ENCODE results near the gene SYT14. TPM values are rescaled to one million over a fixed set of nuclear protein-coding genes. Genes with fewer than 3 reads are reported as not detected.

The SYT14 gene
- total RNA-seq, 8 experiments from 2014 or later = 6.6 to 17.8 (median 14.1) TPM

GRCh38 chr1:210057593-210057992, 119.6 kb downstream of the SYT14 start:
- no peak overlapping the region for H3K4me3 ChIP-seq
- no peak for ATAC-seq (replicated peaks in 6 of 8)

GRCh38 chr1:210061992-210062391, 124.0 kb downstream of the SYT14 start:
- WGBS, 10 experiments = 0 to 80% (median 17%) methylated on average over 1 of the region's 1 CpG; no CpG with 5 or more reads in 3 of the 10 experiments
- no peak overlapping the region for H3K4me3 ChIP-seq
- H3K27ac ChIP-seq = no peak overlapping the region
- ATAC-seq (replicated peaks in 6 of 8) = peak in 6 of 8 experiments; percentile 39 to 100 (median 69)
- in situ Hi-C loops (cut with MboI; ENCODE audit: low pct_unique_long_range_greater_than_20kb in 2 of 9, low sequenced_read_pairs in 9 of 9, unreplicated experiment in 9 of 9) = no loop called here
- no peaks in the 10 kb centered on the region for H3K4me1 ChIP-seq (replicated peaks in 1 of 2)

More at GRCh38 chr1:210057593-210057992, 119.6 kb downstream of the SYT14 start:
- H3K27ac ChIP-seq = no peak overlapping the region
- in situ Hi-C loops (cut with MboI; ENCODE audit: low pct_unique_long_range_greater_than_20kb in 2 of 9, low sequenced_read_pairs in 9 of 9, unreplicated experiment in 9 of 9) = no loop called here
- H3K4me1 ChIP-seq (replicated peaks in 1 of 2) = no peaks in the 10 kb centered on the region

DNA sequence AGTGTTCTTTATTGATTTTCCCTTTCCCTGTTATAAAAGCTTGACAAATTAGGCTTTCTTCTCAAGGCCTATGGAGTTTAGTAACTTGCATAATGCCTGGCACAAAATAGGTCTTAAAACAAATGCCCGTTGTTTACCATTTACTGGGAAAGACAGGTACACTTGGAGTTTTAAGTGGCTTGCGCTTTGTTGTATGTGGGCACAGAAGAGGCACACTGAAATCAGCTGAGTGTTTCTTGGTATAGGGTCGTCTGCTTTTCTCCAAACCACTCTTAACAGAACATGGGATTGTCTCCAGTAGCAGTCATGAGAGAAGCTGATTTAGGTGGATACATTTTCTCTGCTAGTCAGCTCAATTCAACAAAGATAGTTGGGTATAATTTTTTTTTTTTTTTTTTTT, 132.5 kb downstream of the SYT14 start:
- WGBS, 10 experiments = 36 to 94% (median 71%) methylated on average over 2 to 3 of the region's 3 CpGs; no CpG with 5 or more reads in 1 of the 10 experiments
- in situ Hi-C loops (cut with MboI; ENCODE audit: low pct_unique_long_range_greater_than_20kb in 2 of 9, low sequenced_read_pairs in 9 of 9, unreplicated experiment in 9 of 9) = no loop called here
- Histone ChIP-seq H3K4me3 (no peak overlapping the region), H3K4me1 (replicated peaks in 1 of 2) (peaks cover 5 to 12% of the 10 kb centered on the region in 2 donors), H3K27ac (no peak overlapping the region)
- no peak for ATAC-seq (replicated peaks in 6 of 8)

DNA sequence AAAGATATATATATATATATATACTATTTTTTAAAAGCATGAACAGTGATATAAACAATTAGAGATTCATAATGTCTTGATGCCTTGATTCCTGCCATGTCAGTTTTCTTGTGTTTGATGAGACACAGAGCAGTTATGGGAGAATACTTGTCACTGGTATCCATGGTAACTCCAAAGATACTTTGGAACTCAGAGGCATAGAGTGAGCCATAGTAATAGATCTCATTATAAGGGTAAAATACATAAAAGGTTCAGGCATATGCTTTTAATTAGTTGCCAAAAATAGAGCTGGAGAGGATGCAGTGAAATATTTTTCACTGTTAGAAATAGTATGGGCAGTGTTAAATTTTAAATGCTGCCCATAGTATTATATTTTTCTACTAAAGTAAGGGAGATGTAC, 134.1 kb downstream of the SYT14 start:
- in situ Hi-C loops (cut with MboI; ENCODE audit: low pct_unique_long_range_greater_than_20kb in 2 of 9, low sequenced_read_pairs in 9 of 9, unreplicated experiment in 9 of 9) = no loop called here
- H3K27ac ChIP-seq = no peak overlapping the region

GRCh38 chr1:210072896-210073504, 135.0 kb downstream of the SYT14 start:
- H3K4me3 ChIP-seq = no peak overlapping the region
- no peak overlapping the region for H3K27ac ChIP-seq
- in situ Hi-C loops (cut with MboI; ENCODE audit: low pct_unique_long_range_greater_than_20kb in 2 of 9, low sequenced_read_pairs in 9 of 9, unreplicated experiment in 9 of 9) = no loop called here

More for the DNA sequence above, 134.1 kb downstream of the SYT14 start:
- H3K4me1 ChIP-seq (replicated peaks in 1 of 2) = peaks cover 5 to 12% of the 10 kb centered on the region in 2 donors
- no peak overlapping the region for H3K4me3 ChIP-seq
- peak in 6 of 8 experiments; percentile 39 to 84 (median 58) for ATAC-seq (replicated peaks in 6 of 8)

DNA sequence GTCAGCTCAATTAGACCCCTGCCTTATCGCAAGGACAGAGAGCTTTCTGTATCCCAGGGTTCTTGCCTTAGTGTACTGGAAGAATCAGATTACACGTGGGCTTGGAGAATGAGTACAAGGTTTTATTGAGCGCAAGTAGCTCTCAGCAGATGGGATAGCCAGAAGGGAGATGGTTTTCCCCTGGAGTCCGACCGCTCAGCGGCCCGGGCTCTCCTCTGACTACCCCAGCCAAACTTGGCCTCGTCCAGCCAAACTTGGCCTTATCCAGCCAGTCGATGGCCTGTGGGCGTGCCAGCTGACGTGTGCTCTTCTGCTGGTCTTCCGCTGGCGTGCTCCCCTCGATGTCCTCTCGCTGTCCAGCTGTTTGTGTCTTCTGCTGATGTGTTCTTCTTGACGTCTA, 136.9 kb downstream of the SYT14 start:
- no peak overlapping the region for H3K27ac ChIP-seq
- WGBS, 10 experiments = 87 to 100% (median 95%) methylated on average over 2 to 16 of the region's 16 CpGs; no CpG with 5 or more reads in 3 of the 10 experiments
- H3K4me1 ChIP-seq (replicated peaks in 1 of 2) = peaks cover 5 to 12% of the 10 kb centered on the region in 2 donors
- no peak overlapping the region for H3K4me3 ChIP-seq
- in situ Hi-C loops (cut with MboI; ENCODE audit: low pct_unique_long_range_greater_than_20kb in 2 of 9, low sequenced_read_pairs in 9 of 9, unreplicated experiment in 9 of 9) = no loop called here
- no peak for ATAC-seq (replicated peaks in 6 of 8)

More at GRCh38 chr1:210072896-210073504, 135.0 kb downstream of the SYT14 start:
- no peak for ATAC-seq (replicated peaks in 6 of 8)
- peaks cover 5 to 12% of the 10 kb centered on the region in 2 donors for H3K4me1 ChIP-seq (replicated peaks in 1 of 2)

GRCh38 chr1:210076620-210077019, 138.6 kb downstream of the SYT14 start:
- H3K4me3 ChIP-seq = no peak overlapping the region
- WGBS, 10 experiments = 19 to 93% (median 77%) methylated on average over 1 to 3 of the region's 3 CpGs; no CpG with 5 or more reads in 3 of the 10 experiments
- H3K4me1 ChIP-seq (replicated peaks in 1 of 2) = peaks cover 5 to 12% of the 10 kb centered on the region in 2 donors
- no peak overlapping the region for H3K27ac ChIP-seq
- in situ Hi-C loops (cut with MboI; ENCODE audit: low pct_unique_long_range_greater_than_20kb in 2 of 9, low sequenced_read_pairs in 9 of 9, unreplicated experiment in 9 of 9) = no loop called here
- ATAC-seq (replicated peaks in 6 of 8) = no peak

GRCh38 chr1:210081494-210081893, 143.5 kb downstream of the SYT14 start:
- no peak for ATAC-seq (replicated peaks in 6 of 8)
- Histone ChIP-seq H3K4me3 (no peak overlapping the region), H3K27ac (no peak overlapping the region), H3K4me1 (replicated peaks in 1 of 2) (no peaks in the 10 kb centered on the region)
- in situ Hi-C loops (cut with MboI; ENCODE audit: low pct_unique_long_range_greater_than_20kb in 2 of 9, low sequenced_read_pairs in 9 of 9, unreplicated experiment in 9 of 9) = no loop called here

DNA sequence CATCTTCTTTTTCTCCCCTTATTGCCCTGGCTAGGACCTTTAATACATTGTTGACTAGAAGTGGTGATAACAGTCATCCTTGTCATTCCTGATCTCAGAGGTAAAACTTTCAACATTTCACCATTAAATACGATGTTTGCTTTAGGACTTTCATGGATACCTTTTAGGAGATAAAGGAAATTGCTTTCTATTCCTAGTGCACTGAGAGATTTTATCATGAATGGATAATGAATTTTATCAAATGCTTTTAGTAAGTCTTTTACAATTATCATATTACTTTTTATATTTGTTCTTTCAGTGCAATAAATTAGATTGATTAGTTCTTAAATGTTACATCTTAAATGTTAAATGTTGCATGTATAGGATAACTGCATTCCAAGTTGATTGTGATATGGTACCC, 147.3 kb downstream of the SYT14 start:
- Histone ChIP-seq H3K4me1 (replicated peaks in 1 of 2) (no peaks in the 10 kb centered on the region), H3K4me3 (no peak overlapping the region), H3K27ac (no peak overlapping the region)
- 25 to 100% (median 83%) methylated on average over 1 of the region's 1 CpG for WGBS, 10 experiments
- ATAC-seq (replicated peaks in 6 of 8) = no peak
- in situ Hi-C loops (cut with MboI; ENCODE audit: low pct_unique_long_range_greater_than_20kb in 2 of 9, low sequenced_read_pairs in 9 of 9, unreplicated experiment in 9 of 9) = no loop called here

DNA sequence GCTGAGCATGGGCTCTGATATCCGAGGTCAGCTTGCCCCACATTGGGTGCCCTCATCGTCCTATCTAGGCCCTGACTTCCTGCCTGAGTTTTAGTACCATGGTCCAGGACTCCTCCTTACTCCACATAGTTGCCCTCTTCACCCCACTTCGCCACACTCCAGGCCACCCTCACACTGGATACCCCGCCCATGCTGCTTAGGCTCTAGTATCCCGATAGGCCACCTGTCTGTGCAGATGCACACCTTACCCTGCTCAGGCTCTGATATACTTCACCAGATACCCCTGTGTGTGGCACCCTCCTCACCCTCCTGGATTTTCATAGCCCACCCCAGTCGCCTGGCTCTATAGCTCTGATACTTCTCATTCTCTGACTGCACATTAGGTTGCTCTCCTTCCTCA, 149.0 kb downstream of the SYT14 start:
- H3K4me3 ChIP-seq = no peak overlapping the region
- in situ Hi-C loops (cut with MboI; ENCODE audit: low pct_unique_long_range_greater_than_20kb in 2 of 9, low sequenced_read_pairs in 9 of 9, unreplicated experiment in 9 of 9) = no loop called here
- 78 to 94% (median 80%) methylated on average over 1 to 6 of the region's 6 CpGs; no CpG with 5 or more reads in 2 of the 10 experiments for WGBS, 10 experiments
- no peaks in the 10 kb centered on the region for H3K4me1 ChIP-seq (replicated peaks in 1 of 2)
- no peak for ATAC-seq (replicated peaks in 6 of 8)
- H3K27ac ChIP-seq = no peak overlapping the region

- WGBS, 10 experiments = 31 to 100% (median 88%) methylated on average over 1 to 6 of the region's 6 CpGs
- peak in 1 of 8 experiments; percentile 83 for ATAC-seq (replicated peaks in 6 of 8)
- in situ Hi-C loops (cut with MboI; ENCODE audit: low pct_unique_long_range_greater_than_20kb in 2 of 9, low sequenced_read_pairs in 9 of 9, unreplicated experiment in 9 of 9) = no loop called here
- no peak overlapping the region for H3K4me3 ChIP-seq
- no peaks in the 10 kb centered on the region for H3K4me1 ChIP-seq (replicated peaks in 1 of 2)
- no peak overlapping the region for H3K27ac ChIP-seq
Measured at GRCh38 chr1:210089855-210090254, 151.8 kb downstream of the SYT14 start.

DNA sequence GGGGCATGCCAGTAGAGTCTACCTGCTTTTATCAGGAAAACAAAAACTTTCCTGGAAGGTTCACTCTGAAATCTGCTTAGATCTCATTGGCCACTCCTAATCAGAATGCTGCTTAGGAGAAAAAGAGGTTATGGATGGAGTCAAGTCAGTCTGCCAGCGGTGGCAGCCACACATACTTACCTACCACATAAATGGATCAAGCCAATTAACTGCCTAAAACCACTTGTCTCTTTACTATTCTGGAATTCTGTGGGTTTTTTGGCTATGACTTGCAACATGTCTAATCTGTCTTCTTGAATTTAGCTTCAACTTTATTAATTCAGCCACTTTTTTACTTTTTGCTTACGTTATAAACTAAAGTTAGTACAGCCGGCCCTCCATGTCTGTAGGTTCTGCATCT, 154.3 kb downstream of the SYT14 start:
- no peaks in the 10 kb centered on the region for H3K4me1 ChIP-seq (replicated peaks in 1 of 2)
- H3K27ac ChIP-seq = no peak overlapping the region
- 65 to 100% (median 90%) methylated on average over 1 to 3 of the region's 3 CpGs for WGBS, 10 experiments
- ATAC-seq (replicated peaks in 6 of 8) = no peak
- in situ Hi-C loops (cut with MboI; ENCODE audit: low pct_unique_long_range_greater_than_20kb in 2 of 9, low sequenced_read_pairs in 9 of 9, unreplicated experiment in 9 of 9) = no loop called here
- H3K4me3 ChIP-seq = no peak overlapping the region

DNA sequence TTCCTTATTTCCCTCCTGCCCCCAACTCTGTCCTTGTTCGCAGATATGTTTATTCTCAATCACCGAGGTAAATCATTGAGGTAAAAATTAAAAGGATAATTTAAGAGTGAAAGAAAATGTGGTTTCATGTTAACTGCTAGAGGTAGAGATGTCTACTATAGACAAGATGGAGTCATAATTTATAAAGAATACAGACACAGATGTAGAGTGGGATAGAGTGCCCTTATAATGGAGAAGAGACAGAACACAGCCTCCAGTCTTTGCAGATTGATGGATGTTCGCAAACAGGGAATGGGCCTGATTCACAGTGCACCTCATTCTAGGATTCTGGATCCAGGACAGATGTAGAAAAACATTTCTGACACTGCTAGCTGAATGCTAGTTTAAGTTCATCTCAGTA, 155.4 kb downstream of the SYT14 start:
- Histone ChIP-seq H3K4me1 (replicated peaks in 1 of 2) (no peaks in the 10 kb centered on the region), H3K27ac (no peak overlapping the region), H3K4me3 (no peak overlapping the region)
- in situ Hi-C loops (cut with MboI; ENCODE audit: low pct_unique_long_range_greater_than_20kb in 2 of 9, low sequenced_read_pairs in 9 of 9, unreplicated experiment in 9 of 9) = no loop called here
- WGBS, 10 experiments = 46 to 100% (median 94%) methylated on average over 1 to 3 of the region's 3 CpGs
- ATAC-seq (replicated peaks in 6 of 8) = no peak

DNA sequence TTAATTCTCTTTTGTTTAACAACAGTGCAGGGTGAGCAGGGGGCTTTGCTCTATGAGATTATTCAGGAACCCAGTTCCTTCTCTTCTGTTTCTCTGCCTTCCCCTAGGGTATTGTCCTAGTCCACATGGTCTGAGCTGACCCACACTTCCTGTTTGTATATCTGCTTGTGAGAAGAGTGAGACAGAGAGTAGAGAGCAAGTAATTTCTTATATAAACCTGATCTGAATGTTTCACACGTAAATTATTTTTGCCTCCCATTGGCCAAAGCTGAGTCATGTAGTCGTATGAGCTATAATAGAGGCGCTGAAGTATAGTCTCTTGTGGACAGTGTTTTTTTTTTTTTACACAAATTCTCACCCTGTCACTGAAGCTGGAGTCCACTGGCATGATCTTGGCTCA, 160.3 kb downstream of the SYT14 start:
- H3K4me3 ChIP-seq = no peak overlapping the region
- ATAC-seq (replicated peaks in 6 of 8) = no peak
- in situ Hi-C loops (cut with MboI; ENCODE audit: low pct_unique_long_range_greater_than_20kb in 2 of 9, low sequenced_read_pairs in 9 of 9, unreplicated experiment in 9 of 9) = no loop called here
- 48 to 100% (median 63%) methylated on average over 3 of the region's 3 CpGs; no CpG with 5 or more reads in 4 of the 10 experiments for WGBS, 10 experiments
- H3K27ac ChIP-seq = no peak overlapping the region
- H3K4me1 ChIP-seq (replicated peaks in 1 of 2) = no peaks in the 10 kb centered on the region

Measured in motor neuron (in vitro differentiated cells).